HG02763 (cell line): ENCODE data around the gene FHOD1.

ENCODE experiments used
- ATAC-seq: cut with Tn5 transposase; IDR thresholded peaks from one replicate; pipeline ENCODE4 v1.9.1; 2021; ENCODE audit warnings: mild to moderate bottlenecking, moderate library complexity; ENCODE audit not compliant: unreplicated experiment

The FHOD1 gene

GRCh38 chr16:67247192-67248072, at the start of gene FHOD1:
Gene FHOD1, minus strand, starts transcription at chr16:67247481. Its CDS starts 71 bp downstream, at chr16:67247410.
- peak; percentile 47 for ATAC-seq

GRCh38 chr16:67296420-67296819, 49.1 kb upstream of the FHOD1 start:
- ATAC-seq = no peak

GRCh38 chr16:67294938-67295361, 47.7 kb upstream of the FHOD1 start:
- no peak for ATAC-seq

GRCh38 chr16:67294171-67294757, 47.0 kb upstream of the FHOD1 start:
- no peak for ATAC-seq

GRCh38 chr16:67291461-67291860, 44.2 kb upstream of the FHOD1 start:
- no peak for ATAC-seq

- ATAC-seq = no peak
Observed at GRCh38 chr16:67287960-67288359, 40.7 kb upstream of the FHOD1 start.

- ATAC-seq = no peak
Observed at GRCh38 chr16:67286441-67287235, 39.4 kb upstream of the FHOD1 start.

- ATAC-seq = no peak
Observed at GRCh38 chr16:67284699-67285646, 37.7 kb upstream of the FHOD1 start.

- no peak for ATAC-seq
Observed at GRCh38 chr16:67283826-67284555, 36.7 kb upstream of the FHOD1 start.

GRCh38 chr16:67283039-67283825, 36.0 kb upstream of the FHOD1 start:
- ATAC-seq = no peak

GRCh38 chr16:67282447-67282805, 35.1 kb upstream of the FHOD1 start:
- ATAC-seq = no peak

- no peak for ATAC-seq
Observed at GRCh38 chr16:67281536-67282446, 34.5 kb upstream of the FHOD1 start.

GRCh38 chr16:67280090-67281015, 33.1 kb upstream of the FHOD1 start:
- no peak for ATAC-seq

- peak; percentile 80 for ATAC-seq
Observed at GRCh38 chr16:67279296-67280089, 32.2 kb upstream of the FHOD1 start, which contains the start of gene PLEKHG4. Gene PLEKHG4, plus strand, starts transcription at chr16:67279532. Its CDS starts 513 bp downstream, at chr16:67280045.

- peak; percentile 27 for ATAC-seq
Observed at GRCh38 chr16:67278773-67279295, 31.6 kb upstream of the FHOD1 start.
